HCT116 (cell line): ENCODE data around the gene TIAM2.

Experiments
- CTCF ChIP-seq, 3 experiments: fragments of 200-600 bp in 1 of 3; sonication (generic) in 1 of 3; IDR thresholded peaks in 2 of 3; conservative IDR thresholded peaks in 1 of 3; 2 replicates each; pipeline ENCODE4 v1.5.1; 2012 to 2017; ENCODE audit warnings: low read depth in 2 of 3, low read length in 2 of 3, antibody characterized with exemption in 1 of 3, borderline replicate concordance in 1 of 3, control low read depth in 1 of 3, mild to moderate bottlenecking in 1 of 3, mixed read lengths in 1 of 3, mixed run types in 1 of 3, moderate library complexity in 1 of 3; ENCODE audit not compliant: insufficient read depth in 1 of 3
- EGR1 ChIP-seq: IDR thresholded peaks from 2 replicates; pipeline ENCODE4 v1.6.1; 2012; ENCODE audit warnings: low read depth
- EZH2phosphoT487 ChIP-seq: fragments of 200-600 bp; IDR thresholded peaks from 2 replicates; pipeline ENCODE4 v1.6.1; 2018; ENCODE audit warnings: antibody characterized with exemption, borderline replicate concordance
- SP1 ChIP-seq: IDR thresholded peaks from 2 replicates; pipeline ENCODE4 v1.6.1; 2012; ENCODE audit warnings: low read depth
- ZFX ChIP-seq: fragments of 450-650 bp; IDR thresholded peaks from 2 replicates; pipeline ENCODE4 v1.6.1; 2017

GRCh38 chr6:155110721-155111120, 115.6 kb downstream of the TIAM2 start:
- TF ChIP-seq CTCF (IDR thresholded peaks at IDR 0.05 in 2 of 3, conservative IDR thresholded peaks at IDR 0.05 in 1 of 3; ENCODE audit: borderline replicate concordance in 1 of 3, insufficient read depth in 1 of 3, low read depth in 2 of 3, low read length in 2 of 3) (no peak), EGR1 (no peak), EZH2phosphoT487 (no peak), ZFX (no peak), SP1 (no peak)
